H9 (cell line): Measurements from ENCODE around the gene TREML2. TPM values are rescaled to one million over a fixed set of nuclear protein-coding genes. Genes with fewer than 3 reads are reported as not detected.

ENCODE experiments used
- DNase-seq: peaks from one replicate; pipeline ENCODE4 v3.0.0-alpha.2; 2017
- H2AFZ ChIP-seq: one replicate; pipeline ENCODE4 v1.6.1; 2013; ENCODE audit warnings: mild to moderate bottlenecking, low read length, control low read depth, moderate library complexity
- H2AK5ac ChIP-seq: 2 replicates; pipeline ENCODE4 v1.6.1; 2013; ENCODE audit warnings: low read length, control low read depth, mixed read lengths; ENCODE audit not compliant: insufficient read length
- H2BK120ac ChIP-seq: one replicate; pipeline ENCODE4 v1.6.1; 2013; ENCODE audit warnings: low read depth, mild to moderate bottlenecking, low read length, control low read depth, inconsistent platforms; ENCODE audit not compliant: poor library complexity, severe bottlenecking
- H2BK12ac ChIP-seq: 2 replicates; pipeline ENCODE4 v1.6.1; 2013; ENCODE audit warnings: low read length, control low read depth, mixed read lengths, low read depth; ENCODE audit not compliant: insufficient read length
- H2BK15ac ChIP-seq: 2 replicates; pipeline ENCODE4 v1.6.1; 2013; ENCODE audit warnings: low read depth, low read length, control low read depth
- H2BK20ac ChIP-seq: one replicate; pipeline ENCODE4 v1.6.1; 2013; ENCODE audit warnings: low read depth, mild to moderate bottlenecking, low read length, control low read depth, inconsistent platforms; ENCODE audit not compliant: poor library complexity, severe bottlenecking
- H2BK5ac ChIP-seq: 2 replicates; pipeline ENCODE4 v1.6.1; 2013; ENCODE audit warnings: low read length, control low read depth, mixed read lengths; ENCODE audit not compliant: insufficient read length
- H3K14ac ChIP-seq: 2 replicates; pipeline ENCODE4 v1.6.1; 2013; ENCODE audit warnings: low read length, control low read depth; ENCODE audit not compliant: insufficient read depth
- H3K18ac ChIP-seq: 2 replicates; pipeline ENCODE4 v1.6.1; 2013; ENCODE audit warnings: low read depth, mild to moderate bottlenecking, mixed read lengths, low read length, control low read depth; ENCODE audit not compliant: insufficient read length
- H3K23ac ChIP-seq: 2 replicates; pipeline ENCODE4 v1.6.1; 2013; ENCODE audit warnings: low read length, control low read depth, mixed read lengths, low read depth; ENCODE audit not compliant: insufficient read length
- H3K23me2 ChIP-seq: 2 replicates; pipeline ENCODE4 v1.6.1; 2013; ENCODE audit warnings: low read depth, mild to moderate bottlenecking, mixed read lengths, low read length, control low read depth; ENCODE audit not compliant: insufficient read length, poor library complexity, severe bottlenecking
- H3K27ac ChIP-seq: 2 replicates; pipeline ENCODE4 v1.5.1; 2013; ENCODE audit warnings: low read length, control low read depth, mixed read lengths, low read depth; ENCODE audit not compliant: insufficient read length
- H3K27me3 ChIP-seq: 2 replicates; pipeline ENCODE4 v1.6.1; 2013; ENCODE audit warnings: low read length, control low read depth, inconsistent platforms; ENCODE audit not compliant: insufficient read depth
- H3K4ac ChIP-seq: 2 replicates; pipeline ENCODE4 v1.6.1; 2013; ENCODE audit warnings: low read depth, mild to moderate bottlenecking, control low read depth, inconsistent platforms, low read length, moderate library complexity
- H3K4me1 ChIP-seq: 2 replicates; pipeline ENCODE4 v1.6.1; 2013; ENCODE audit warnings: low read length, control low read depth, inconsistent platforms; ENCODE audit not compliant: insufficient read depth
- H3K4me2 ChIP-seq: 2 replicates; pipeline ENCODE4 v1.6.1; 2013; ENCODE audit warnings: low read length, control low read depth, mixed read lengths; ENCODE audit not compliant: insufficient read length, insufficient read depth
- H3K56ac ChIP-seq: 2 replicates; pipeline ENCODE4 v1.6.1; 2013; ENCODE audit warnings: low read depth, mild to moderate bottlenecking, mixed read lengths, low read length, control low read depth; ENCODE audit not compliant: insufficient read length
- H3K79me1 ChIP-seq: 2 replicates; pipeline ENCODE4 v1.6.1; 2013; ENCODE audit warnings: low read depth, mild to moderate bottlenecking, moderate library complexity, low read length, control low read depth, inconsistent platforms; ENCODE audit not compliant: insufficient read depth, poor library complexity, severe bottlenecking
- H3K79me2 ChIP-seq: 2 replicates; pipeline ENCODE4 v1.6.1; 2013; ENCODE audit warnings: low read length, control low read depth, inconsistent platforms; ENCODE audit not compliant: insufficient read depth
- H3K9ac ChIP-seq: 2 replicates; pipeline ENCODE4 v1.6.1; 2013; ENCODE audit warnings: low read length, control low read depth, mixed read lengths; ENCODE audit not compliant: insufficient read length; ENCODE audit errors: extremely low read depth
- H3K9me3 ChIP-seq: one replicate; pipeline ENCODE4 v1.6.1; 2013; ENCODE audit warnings: low read depth, low read length, inconsistent platforms; ENCODE audit not compliant: control insufficient read depth
- H3T11ph ChIP-seq: one replicate; pipeline ENCODE4 v1.6.1; 2013; ENCODE audit warnings: mild to moderate bottlenecking, low read length, control low read depth, inconsistent platforms
- H4K20me1 ChIP-seq: one replicate; pipeline ENCODE4 v1.6.1; 2013; ENCODE audit not compliant: control insufficient read depth, insufficient read length, insufficient read depth
- H4K5ac ChIP-seq: 2 replicates; pipeline ENCODE4 v1.6.1; 2013; ENCODE audit warnings: low read depth, mild to moderate bottlenecking, mixed read lengths, low read length, control low read depth; ENCODE audit not compliant: insufficient read length
- H4K8ac ChIP-seq: replicated peaks from 2 replicates; pipeline ENCODE4 v1.6.1; 2013; ENCODE audit warnings: low read length, control low read depth, mixed read lengths, low read depth; ENCODE audit not compliant: insufficient read length
- H4K91ac ChIP-seq: 2 replicates; pipeline ENCODE4 v1.6.1; 2013; ENCODE audit warnings: low read depth, mild to moderate bottlenecking, moderate library complexity, mixed read lengths, low read length, control low read depth; ENCODE audit not compliant: insufficient read length
- H3K27ac Mint-ChIP-seq, 3 experiments: 2 replicates in 2 of 3; 3 replicates in 1 of 3; pipeline ENCODE4 v1.8.0; 2020 to 2021; ENCODE audit warnings: mixed read lengths in 3 of 3, mild to moderate bottlenecking in 1 of 3, moderate library complexity in 1 of 3
- H3K27me3 Mint-ChIP-seq: 2 replicates; pipeline ENCODE4 v1.8.0; 2021; ENCODE audit warnings: low read depth, mild to moderate bottlenecking, moderate library complexity, mixed read lengths
- H3K36me3 Mint-ChIP-seq, 3 experiments: 2 replicates in 2 of 3; 3 replicates in 1 of 3; pipeline ENCODE4 v1.8.0; 2020 to 2021; ENCODE audit warnings: low read depth in 3 of 3, mixed read lengths in 3 of 3; ENCODE audit not compliant: insufficient read depth in 1 of 3
- H3K4me1 Mint-ChIP-seq, 2 experiments: 2 replicates each; pipeline ENCODE4 v1.8.0; 2020; ENCODE audit warnings: mixed read lengths in 2 of 2
- H3K4me3 Mint-ChIP-seq, 2 experiments: 2 replicates in 1 of 2; 3 replicates in 1 of 2; pipeline ENCODE4 v1.8.0; 2020 to 2021; ENCODE audit warnings: mild to moderate bottlenecking in 2 of 2, mixed read lengths in 2 of 2, moderate library complexity in 1 of 2
- H3K9me3 Mint-ChIP-seq, 2 experiments: 2 replicates in 1 of 2; 3 replicates in 1 of 2; pipeline ENCODE4 v1.8.0; 2020; ENCODE audit warnings: mild to moderate bottlenecking in 2 of 2, mixed read lengths in 2 of 2, moderate library complexity in 1 of 2
- WGBS: extraction: QIAGEN DNeasy Blood & Tissue Kit; methylation state at CpG from one replicate; pipeline ENCODE4 v1.1.7; 2013; ENCODE audit warnings: missing lambda C conversion rate, low lambda C conversion rate, mixed read lengths; ENCODE audit not compliant: insufficient read length; ENCODE audit errors: extremely low coverage; 5-methylcytosine and 5-hydroxymethylcytosine counted together
- total RNA-seq: library from RNA; stranded (reverse); gene quantifications from 2 replicates; pipeline ENCODE4 v1.2.1, GENCODE V29; 2021
- TF ChIP-seq, protein P1 (sequence below): fragments of 200-600 bp; sonication (generic); conservative IDR thresholded peaks from 3 replicates; pipeline ENCODE4 v1.8.0; 2021; ENCODE audit warnings: antibody characterized with exemption, mild to moderate bottlenecking

The TREML2 gene
- total RNA-seq, 1 experiment from 2014 or later = 0.07 TPM

GRCh38 chr6:41232667-41233066 lies 31.7 kb upstream of the TREML2 start:
- H3K27ac ChIP-seq = no peak overlapping the region
- no peak overlapping the region for H2BK12ac ChIP-seq
- no peak overlapping the region for H3K4me2 ChIP-seq
- TF ChIP-seq, protein P1, sequence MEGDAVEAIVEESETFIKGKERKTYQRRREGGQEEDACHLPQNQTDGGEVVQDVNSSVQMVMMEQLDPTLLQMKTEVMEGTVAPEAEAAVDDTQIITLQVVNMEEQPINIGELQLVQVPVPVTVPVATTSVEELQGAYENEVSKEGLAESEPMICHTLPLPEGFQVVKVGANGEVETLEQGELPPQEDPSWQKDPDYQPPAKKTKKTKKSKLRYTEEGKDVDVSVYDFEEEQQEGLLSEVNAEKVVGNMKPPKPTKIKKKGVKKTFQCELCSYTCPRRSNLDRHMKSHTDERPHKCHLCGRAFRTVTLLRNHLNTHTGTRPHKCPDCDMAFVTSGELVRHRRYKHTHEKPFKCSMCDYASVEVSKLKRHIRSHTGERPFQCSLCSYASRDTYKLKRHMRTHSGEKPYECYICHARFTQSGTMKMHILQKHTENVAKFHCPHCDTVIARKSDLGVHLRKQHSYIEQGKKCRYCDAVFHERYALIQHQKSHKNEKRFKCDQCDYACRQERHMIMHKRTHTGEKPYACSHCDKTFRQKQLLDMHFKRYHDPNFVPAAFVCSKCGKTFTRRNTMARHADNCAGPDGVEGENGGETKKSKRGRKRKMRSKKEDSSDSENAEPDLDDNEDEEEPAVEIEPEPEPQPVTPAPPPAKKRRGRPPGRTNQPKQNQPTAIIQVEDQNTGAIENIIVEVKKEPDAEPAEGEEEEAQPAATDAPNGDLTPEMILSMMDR = no peak
- no peak overlapping the region for H2BK15ac ChIP-seq
- Mint-ChIP-seq H3K4me3 (no peak overlapping the region), H3K36me3 (no peaks in the 10 kb centered on the region), H3K9me3 (no peaks in the 10 kb centered on the region), H3K27me3 (peaks cover 10% of the 10 kb centered on the region), H3K4me1 (peaks cover 21% of the 10 kb centered on the region in 2 experiments), H3K27ac (no peak overlapping the region)
- H3K79me1 ChIP-seq = no peaks in the 10 kb centered on the region
- no peak overlapping the region for H2BK120ac ChIP-seq
- H3K14ac ChIP-seq = no peak overlapping the region
- no peak overlapping the region for H3K9ac ChIP-seq
- no peaks in the 10 kb centered on the region for H4K20me1 ChIP-seq
- H2BK20ac ChIP-seq = no peak overlapping the region
- H3K9me3 ChIP-seq = no peaks in the 10 kb centered on the region
- no peak overlapping the region for H4K91ac ChIP-seq
- H3K27me3 ChIP-seq = no peaks in the 10 kb centered on the region
- no peak overlapping the region for H3T11ph ChIP-seq
- no peak overlapping the region for H2AK5ac ChIP-seq
- H4K5ac ChIP-seq = no peak overlapping the region
- H2BK5ac ChIP-seq = no peak overlapping the region
- H3K56ac ChIP-seq = no peak overlapping the region
- no CpG with 5 or more reads among the region's 6 CpGs for WGBS
- no peak for DNase-seq
- no peak overlapping the region for H3K4ac ChIP-seq
- H3K4me1 ChIP-seq = no peaks in the 10 kb centered on the region; the same call in 1 of the 2 replicates
- no peak overlapping the region for H3K23ac ChIP-seq
- no peaks in the 10 kb centered on the region for H3K23me2 ChIP-seq
- H3K79me2 ChIP-seq = no peaks in the 10 kb centered on the region
- H3K18ac ChIP-seq = no peak overlapping the region
- H2AFZ ChIP-seq = no peak overlapping the region
- H4K8ac ChIP-seq = no peak overlapping the region
